DMS79 (cell line): ENCODE data around the gene MANF.
"Not testable (repeated sequence)": the region's sequence is repeated elsewhere in the genome, so short reads cannot be mapped to it uniquely, and the experiment has no call there.

Experiments used
- DNase-seq: peaks from one replicate; lab custom pipeline; 2025; lab: John Stamatoyannopoulos, UW

The MANF gene

GRCh38 chr3:51373658-51374421 is 11.3 kb upstream of the MANF start:
- DNase-seq: no peak

- DNase-seq: no peak
Observed at GRCh38 chr3:51374456-51374855, 10.6 kb upstream of the MANF start.

- DNase-seq: no peak
Observed at GRCh38 chr3:51375136-51375535, 10.0 kb upstream of the MANF start.

GRCh38 chr3:51375571-51375970 is 9.5 kb upstream of the MANF start:
- DNase-seq: no peak

- no peak for DNase-seq
Observed at GRCh38 chr3:51378065-51378464, 7.0 kb upstream of the MANF start.

- DNase-seq: no peak
Observed at GRCh38 chr3:51378726-51379125, 6.4 kb upstream of the MANF start.

DNA sequence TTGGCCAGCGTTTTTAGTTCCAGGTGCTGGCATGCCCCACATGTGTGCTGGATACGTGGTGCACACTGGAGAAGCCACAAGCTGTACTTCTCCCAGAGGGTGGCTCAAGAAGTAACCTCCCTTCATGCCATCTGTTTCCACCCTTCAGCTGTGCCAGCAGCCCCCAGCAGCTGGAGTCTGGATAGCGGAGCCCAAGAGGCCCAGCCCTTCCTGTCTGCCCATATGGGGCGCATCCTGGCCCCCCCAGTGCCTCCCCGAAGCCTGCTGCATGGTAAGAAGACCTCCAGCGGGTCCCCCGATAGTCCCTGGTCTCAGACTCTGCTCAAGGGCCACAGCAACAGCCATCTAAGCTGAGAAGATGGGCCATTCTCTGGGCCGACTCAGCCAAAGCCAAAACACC is 5.8 kb upstream of the MANF start:
- no peak for DNase-seq

GRCh38 chr3:51379746-51380455 is 5.2 kb upstream of the MANF start:
- DNase-seq: no peak

DNA sequence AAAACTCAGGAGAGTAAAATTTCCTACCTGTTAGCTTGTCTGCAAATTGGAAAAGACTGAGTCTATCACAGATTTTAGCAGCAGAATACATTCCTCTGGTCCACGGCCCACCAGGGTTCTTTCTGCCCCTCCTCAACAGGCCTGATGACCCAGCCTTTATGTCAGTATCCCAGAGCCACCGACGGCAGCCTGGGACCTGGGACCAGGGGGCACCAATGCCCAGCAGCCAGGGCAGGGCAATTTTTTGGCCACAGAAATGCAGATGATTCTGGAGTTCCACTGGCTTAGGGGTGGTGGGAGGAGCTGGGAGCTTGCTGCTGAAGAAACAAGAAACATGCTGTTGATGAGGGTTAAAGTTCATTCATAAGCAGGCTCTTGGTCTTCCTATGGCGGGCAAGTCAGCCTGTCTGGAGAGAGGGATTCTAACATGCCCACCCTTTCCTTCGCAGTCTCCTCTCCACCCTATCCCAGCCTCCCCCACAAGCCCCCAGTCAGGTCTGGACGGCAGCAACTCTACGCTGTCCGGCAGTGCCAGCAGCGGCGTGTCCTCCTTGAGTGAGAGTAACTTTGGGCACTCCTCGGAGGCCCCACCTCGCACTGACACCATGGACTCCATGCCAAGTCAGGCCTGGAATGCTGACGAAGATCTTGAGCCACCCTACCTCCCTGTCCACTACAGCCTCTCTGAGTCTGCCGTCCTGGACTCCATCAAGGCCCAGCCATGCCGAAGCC is 4.3 kb upstream of the MANF start:
- DNase-seq: no peak

- no peak for DNase-seq
Observed at GRCh38 chr3:51381333-51381705, 3.8 kb upstream of the MANF start.

DNA sequence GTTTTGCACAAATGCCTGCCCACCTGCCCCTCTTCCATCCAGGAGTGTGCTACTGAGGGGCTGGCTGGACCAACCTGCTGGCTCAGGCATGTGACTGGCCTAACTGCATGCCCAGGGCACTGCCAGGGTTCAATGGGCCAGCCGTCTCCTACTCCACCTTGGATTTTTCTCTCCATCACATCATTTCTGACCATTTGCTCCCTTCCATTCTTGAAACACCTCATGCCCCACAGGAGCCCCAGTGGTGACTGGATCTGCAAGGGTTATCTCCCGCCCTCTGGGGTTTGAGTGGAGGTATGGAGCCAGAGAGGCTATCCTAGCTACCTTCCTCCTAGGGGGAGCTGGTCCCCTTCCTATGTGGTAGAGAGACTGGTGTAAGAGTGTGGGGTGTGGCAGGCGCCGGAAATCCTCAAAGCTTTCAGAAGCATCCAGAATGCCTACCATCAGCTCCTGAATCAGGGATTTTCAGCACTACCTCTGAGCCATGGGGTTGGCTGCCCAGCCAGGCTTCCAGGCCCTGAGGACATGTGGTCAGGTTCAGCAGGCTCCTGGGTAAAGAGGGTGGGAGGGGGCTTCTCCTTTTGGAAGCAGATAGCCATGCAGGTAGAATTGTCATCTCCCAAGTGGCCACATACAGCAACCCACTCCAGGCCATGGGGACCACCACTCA is 2.9 kb upstream of the MANF start:
- no peak for DNase-seq

GRCh38 chr3:51382947-51383578 is 2.0 kb upstream of the MANF start:
- no peak for DNase-seq

- DNase-seq: no peak
Observed at GRCh38 chr3:51384055-51384725, 901 bp upstream of the MANF start.

DNA sequence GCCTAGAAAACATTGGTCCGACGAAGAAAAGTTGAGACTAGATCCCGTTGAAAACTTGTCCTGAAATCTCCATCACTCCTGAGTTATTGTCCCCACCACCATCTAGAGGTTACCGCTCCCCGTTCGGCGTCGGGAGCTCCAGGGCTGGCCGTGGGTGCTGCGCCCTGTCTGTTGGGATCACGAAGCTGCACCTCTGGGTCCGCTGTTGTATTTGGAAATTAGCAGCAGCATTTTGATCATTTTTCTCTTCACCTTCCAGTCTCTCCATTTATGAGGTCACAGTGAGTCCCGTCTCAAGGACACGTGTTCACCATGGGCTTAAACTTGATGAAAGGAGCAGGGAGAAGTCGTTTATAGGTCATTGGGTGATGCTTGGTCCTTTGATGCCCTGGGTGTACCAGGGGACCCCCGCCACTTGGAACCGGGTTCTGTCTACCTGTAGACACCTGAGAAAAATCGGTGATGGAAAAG is 565 bp downstream of the MANF start:
- no peak for DNase-seq

- no peak for DNase-seq
Observed at GRCh38 chr3:51386159-51386851, 1.2 kb downstream of the MANF start.

DNA sequence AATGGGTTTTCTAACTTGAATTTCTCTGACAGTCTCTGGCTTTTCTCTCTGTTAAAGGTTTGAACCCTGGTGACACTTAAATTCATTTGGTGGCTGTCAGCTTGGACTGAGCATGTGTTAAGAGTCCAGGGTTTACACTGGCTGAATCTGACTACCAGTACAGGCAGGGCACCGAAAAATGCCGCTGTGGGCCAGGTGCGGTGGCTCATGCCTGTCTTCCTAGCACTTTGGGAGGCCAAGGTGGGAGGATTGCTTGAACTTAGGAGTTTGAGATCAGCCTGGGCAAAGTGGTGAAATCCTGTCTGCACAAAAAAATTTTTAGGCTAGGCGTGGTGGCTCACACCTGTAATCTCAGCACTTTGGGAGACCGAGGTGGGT is 1.8 kb downstream of the MANF start:
- no peak for DNase-seq

DNA sequence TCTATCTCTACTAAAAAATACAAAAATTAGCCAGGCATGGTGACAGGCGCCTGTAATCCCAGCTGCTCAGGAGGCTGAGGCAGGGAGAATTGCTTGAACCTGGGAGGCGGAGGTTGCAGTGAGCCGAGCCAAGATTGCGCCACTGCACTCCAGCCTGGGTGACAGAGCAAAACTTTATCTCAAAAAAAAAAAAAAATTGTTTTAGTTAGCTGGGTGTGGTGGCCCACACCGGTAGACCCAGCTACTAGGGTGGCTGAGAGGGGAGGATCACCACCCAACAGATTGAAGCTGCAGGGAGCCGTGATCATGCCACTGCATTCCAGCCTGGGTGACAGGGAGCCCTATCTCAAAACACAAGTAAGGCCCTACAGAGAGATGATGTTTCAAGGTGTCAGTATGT is 2.2 kb downstream of the MANF start:
- not testable (repeated sequence) for DNase-seq

DNA sequence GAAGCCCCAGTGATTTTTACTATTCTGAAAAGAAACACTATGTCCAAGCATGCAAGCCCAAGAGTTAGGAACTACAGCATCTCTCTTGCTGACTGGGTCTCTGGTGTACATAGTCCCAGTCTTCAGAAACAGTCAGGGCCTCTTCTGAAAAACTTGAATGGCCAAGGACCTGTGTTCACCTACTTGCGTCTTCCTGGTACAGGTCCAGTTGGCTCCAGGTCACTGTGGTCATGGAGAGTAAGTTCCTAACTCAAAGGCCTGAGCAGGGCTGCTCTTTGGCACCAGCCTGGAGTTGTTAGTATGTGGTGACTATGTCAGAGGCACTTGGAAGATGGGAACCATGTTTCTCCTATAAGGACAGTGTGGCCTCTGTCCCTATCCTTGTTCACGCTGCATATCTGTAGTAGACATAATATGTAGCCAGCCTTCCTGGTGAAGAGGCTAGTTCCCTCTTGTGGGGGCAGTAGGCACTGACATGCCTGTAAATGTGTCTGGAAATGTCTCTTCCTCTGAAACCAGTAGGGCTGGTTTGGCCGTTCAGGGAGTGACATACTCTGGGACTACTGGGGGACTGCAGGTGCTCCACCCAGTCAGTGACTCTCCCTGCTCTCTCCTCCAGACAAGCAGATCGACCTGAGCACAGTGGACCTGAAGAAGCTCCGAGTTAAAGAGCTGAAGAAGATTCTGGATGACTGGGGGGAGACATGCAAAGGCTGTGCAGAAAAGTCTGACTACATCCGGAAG is 3.4 kb downstream of the MANF start:
- DNase-seq: no peak

DNA sequence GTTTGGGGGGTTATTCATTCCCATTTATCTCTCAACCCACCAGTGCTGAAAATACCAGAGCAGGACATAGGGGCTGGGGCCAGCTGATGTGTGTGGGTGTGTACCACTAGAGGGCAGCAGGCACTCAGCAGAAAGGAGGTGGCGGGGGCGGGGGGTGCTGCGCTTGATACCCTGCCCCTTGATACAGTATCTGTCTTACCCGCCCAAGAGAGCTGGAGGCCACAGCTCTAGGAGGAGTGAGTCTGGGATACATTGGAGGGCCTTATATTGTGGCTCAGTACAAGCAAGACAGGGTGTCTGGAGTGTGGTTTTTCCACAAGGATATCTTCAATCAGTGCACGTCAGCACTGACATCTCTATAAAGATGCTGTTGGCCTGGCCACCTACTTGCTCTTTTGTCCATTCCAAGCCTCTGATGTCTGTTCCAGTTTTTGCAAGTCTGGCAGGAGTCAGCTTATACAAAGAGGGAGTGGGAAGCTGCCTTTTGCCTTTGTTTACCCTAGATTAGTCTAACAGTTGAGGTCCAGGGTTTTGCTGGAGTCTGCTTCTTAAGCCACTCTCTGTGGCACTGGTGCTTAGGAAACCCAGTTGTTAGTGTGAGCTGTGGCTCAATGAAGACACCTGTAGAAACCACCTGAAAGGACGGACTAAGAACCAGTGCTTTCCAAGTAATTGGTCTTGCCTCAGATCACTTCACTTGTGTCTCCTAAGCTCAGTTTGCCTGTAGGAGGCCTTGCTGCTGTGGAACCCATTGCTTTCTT is 4.5 kb downstream of the MANF start:
- DNase-seq: no peak
